Measurements from ENCODE around the gene STMN1.
"Not testable (repeated sequence)": the region's sequence is repeated elsewhere in the genome, so short reads cannot be mapped to it uniquely, and the experiment has no call there.

STMN1 gene

GRCh38 chr1:25905680-25906643 is at the start of gene STMN1:
TSS of gene STMN1 (minus strand) at chr1:25906419. CDS start at chr1:25904676, 1,743 bp downstream.
- Histone ChIP-seq H3K9ac (ENCODE audit: low read depth, low read length) (peak within 1 kb of the TSS; percentile 91), H3K36me3 (ENCODE audit: insufficient read depth, low read length) (peaks cover 11% of the 10 kb centered on the region), H3K9me3 (ENCODE audit: control insufficient read depth, insufficient read depth, low read length) (no peaks in the 10 kb centered on the region), H3K4me1 (ENCODE audit: insufficient read depth, low read length) (peaks cover 6% of the 10 kb centered on the region)

GRCh38 chr1:25955553-25955952 is 49.3 kb upstream of the STMN1 start:
- peaks cover 7% of the 10 kb centered on the region; the same call in 1 of the 2 replicates for H3K4me1 ChIP-seq (ENCODE audit: insufficient read depth, low read length)
- no peaks in the 10 kb centered on the region for H3K9me3 ChIP-seq (ENCODE audit: control insufficient read depth, insufficient read depth, low read length)
- H3K36me3 ChIP-seq (ENCODE audit: insufficient read depth, low read length), result 0 out of 2 replicates have a peak, but pooled peaks cover 6% of the 10 kb centered on the region
- no peak overlapping the region for H3K9ac ChIP-seq (ENCODE audit: low read depth, low read length)

- Histone ChIP-seq H3K4me1 (ENCODE audit: insufficient read depth, low read length) (peaks cover 7% of the 10 kb centered on the region; the same call in 1 of the 2 replicates), H3K36me3 (ENCODE audit: insufficient read depth, low read length) (no peaks in the 10 kb centered on the region), H3K9me3 (ENCODE audit: control insufficient read depth, insufficient read depth, low read length) (no peaks in the 10 kb centered on the region), H3K9ac (ENCODE audit: low read depth, low read length) (no peak overlapping the region)
Measured at GRCh38 chr1:25954282-25954938, 48.2 kb upstream of the STMN1 start.

- Histone ChIP-seq H3K4me1 (ENCODE audit: insufficient read depth, low read length) (peaks cover 7% of the 10 kb centered on the region; the same call in 1 of the 2 replicates), H3K9ac (ENCODE audit: low read depth, low read length) (no peak overlapping the region), H3K36me3 (ENCODE audit: insufficient read depth, low read length) (no peaks in the 10 kb centered on the region), H3K9me3 (ENCODE audit: control insufficient read depth, insufficient read depth, low read length) (no peaks in the 10 kb centered on the region)
Measured at GRCh38 chr1:25952841-25953401, 46.7 kb upstream of the STMN1 start.

GRCh38 chr1:25948641-25949040 is 42.4 kb upstream of the STMN1 start:
- no peak overlapping the region for H3K9ac ChIP-seq (ENCODE audit: low read depth, low read length)
- no peaks in the 10 kb centered on the region for H3K4me1 ChIP-seq (ENCODE audit: insufficient read depth, low read length)
- H3K36me3 ChIP-seq (ENCODE audit: insufficient read depth, low read length), result no peaks in the 10 kb centered on the region
- H3K9me3 ChIP-seq (ENCODE audit: control insufficient read depth, insufficient read depth, low read length), result no peaks in the 10 kb centered on the region

- Histone ChIP-seq H3K9me3 (ENCODE audit: control insufficient read depth, insufficient read depth, low read length) (no peaks in the 10 kb centered on the region), H3K36me3 (ENCODE audit: insufficient read depth, low read length) (no peaks in the 10 kb centered on the region), H3K9ac (ENCODE audit: low read depth, low read length) (no peak overlapping the region), H3K4me1 (ENCODE audit: insufficient read depth, low read length) (no peaks in the 10 kb centered on the region)
Measured at GRCh38 chr1:25947027-25947426, 40.8 kb upstream of the STMN1 start.

- Histone ChIP-seq H3K9me3 (ENCODE audit: control insufficient read depth, insufficient read depth, low read length) (no peaks in the 10 kb centered on the region), H3K4me1 (ENCODE audit: insufficient read depth, low read length) (no peaks in the 10 kb centered on the region), H3K9ac (ENCODE audit: low read depth, low read length) (no peak overlapping the region), H3K36me3 (ENCODE audit: insufficient read depth, low read length) (no peaks in the 10 kb centered on the region)
Measured at GRCh38 chr1:25945761-25946160, 39.5 kb upstream of the STMN1 start.

GRCh38 chr1:25944986-25945385 is 38.8 kb upstream of the STMN1 start:
- Histone ChIP-seq H3K9me3 (ENCODE audit: control insufficient read depth, insufficient read depth, low read length) (no peaks in the 10 kb centered on the region), H3K36me3 (ENCODE audit: insufficient read depth, low read length) (no peaks in the 10 kb centered on the region), H3K9ac (ENCODE audit: low read depth, low read length) (no peak overlapping the region)

GRCh38 chr1:25943511-25943910 is 37.3 kb upstream of the STMN1 start:
- not testable (repeated sequence) for H3K9ac ChIP-seq (ENCODE audit: low read depth, low read length); H3K36me3 ChIP-seq (ENCODE audit: insufficient read depth, low read length); H3K4me1 ChIP-seq (ENCODE audit: insufficient read depth, low read length); H3K9me3 ChIP-seq (ENCODE audit: control insufficient read depth, insufficient read depth, low read length)

More at GRCh38 chr1:25944986-25945385, 38.8 kb upstream of the STMN1 start:
- no peaks in the 10 kb centered on the region for H3K4me1 ChIP-seq (ENCODE audit: insufficient read depth, low read length)

GRCh38 chr1:25936947-25937346 is 30.7 kb upstream of the STMN1 start:
- Histone ChIP-seq H3K9me3 (ENCODE audit: control insufficient read depth, insufficient read depth, low read length) (no peaks in the 10 kb centered on the region), H3K36me3 (ENCODE audit: insufficient read depth, low read length) (no peaks in the 10 kb centered on the region), H3K4me1 (ENCODE audit: insufficient read depth, low read length) (peaks cover 4% of the 10 kb centered on the region; the same call in 1 of the 2 replicates), H3K9ac (ENCODE audit: low read depth, low read length) (no peak overlapping the region)

GRCh38 chr1:25933479-25934365 is 27.5 kb upstream of the STMN1 start:
- H3K9ac ChIP-seq (ENCODE audit: low read depth, low read length), result no peak overlapping the region
- peaks cover 4% of the 10 kb centered on the region; the same call in 1 of the 2 replicates for H3K4me1 ChIP-seq (ENCODE audit: insufficient read depth, low read length)
- no peaks in the 10 kb centered on the region for H3K9me3 ChIP-seq (ENCODE audit: control insufficient read depth, insufficient read depth, low read length)
- H3K36me3 ChIP-seq (ENCODE audit: insufficient read depth, low read length), result no peaks in the 10 kb centered on the region

- H3K9ac ChIP-seq (ENCODE audit: low read depth, low read length); H3K9me3 ChIP-seq (ENCODE audit: control insufficient read depth, insufficient read depth, low read length); H3K4me1 ChIP-seq (ENCODE audit: insufficient read depth, low read length); H3K36me3 ChIP-seq (ENCODE audit: insufficient read depth, low read length): not testable (repeated sequence)
Measured at GRCh38 chr1:25932811-25933400, 26.7 kb upstream of the STMN1 start.

GRCh38 chr1:25932321-25932720 is 26.1 kb upstream of the STMN1 start:
- Histone ChIP-seq H3K9me3 (ENCODE audit: control insufficient read depth, insufficient read depth, low read length) (no peaks in the 10 kb centered on the region), H3K36me3 (ENCODE audit: insufficient read depth, low read length) (no peaks in the 10 kb centered on the region), H3K4me1 (ENCODE audit: insufficient read depth, low read length) (peaks cover 9% of the 10 kb centered on the region), H3K9ac (ENCODE audit: low read depth, low read length) (no peak overlapping the region)

Data from ES-I3 (cell line).